Right cardiac atrium (tissue), 5 donors: Measurements from ENCODE around the gene PI4KA. TPM values are rescaled to one million over a fixed set of nuclear protein-coding genes. Genes with fewer than 3 reads are reported as not detected.
A peak's percentile ranks its signal among the peaks of the same experiment; 100 is the strongest.
"Not testable (repeated sequence)": the region's sequence is repeated elsewhere in the genome, so short reads cannot be mapped to it uniquely, and the experiment has no call there.

Experiments used
- ATAC-seq, 2 donors: fragments of 200-7000 bp; cut with Tn5 transposase; one replicate each; pipeline versions ENCODE4 v1.8.0 to v1.9.1; 2020; ENCODE audit warnings: moderate library complexity in 2 of 2, mild to moderate bottlenecking in 1 of 2
- DNase-seq, 3 donors: peaks; one replicate each; pipeline ENCODE4 v3.0.0-alpha.2; 2020
- H3K27ac ChIP-seq: one replicate; pipeline ENCODE4 v1.5.1; 2013; ENCODE audit warnings: mild to moderate bottlenecking, low read length, control low read depth, moderate library complexity
- H3K27me3 ChIP-seq: one replicate; pipeline ENCODE4 v1.6.1; 2013; ENCODE audit not compliant: control insufficient read depth, insufficient read depth
- H3K4me1 ChIP-seq: one replicate; pipeline ENCODE4 v1.6.1; 2013; ENCODE audit warnings: low read length; ENCODE audit not compliant: control insufficient read depth, insufficient read depth
- H3K4me3 ChIP-seq: one replicate; pipeline ENCODE4 v1.5.1; 2013; ENCODE audit warnings: low read length, control low read depth
- H3K9me3 ChIP-seq: one replicate; pipeline ENCODE4 v1.6.1; 2013; ENCODE audit warnings: low read length; ENCODE audit not compliant: control insufficient read depth
- WGBS: extraction: QIAGEN DNeasy Blood & Tissue Kit; methylation state at CpG from one replicate; pipeline ENCODE4 v1.1.7; 2013; 5-methylcytosine and 5-hydroxymethylcytosine counted together
- intact Hi-C, 4 donors: fragments of 100-400 bp; cut with DNase I; formaldehyde crosslinking; loops; one replicate each; pipeline versions ENCODE4 v1.11.0 to v1.14.0; 2022 to 2023
- polyA plus RNA-seq: library from polyadenylated mRNA; stranded (reverse); fragments of 200-250 nt; gene quantifications from one replicate; pipeline ENCODE4 v1.2.3, GENCODE V29; 2013
- total RNA-seq, 4 donors: library from RNA; stranded (reverse); fragmentation: NEBNext Ultra II Directional; extraction: Animal tissue kit (Norgen Biotek cat#: 25700); gene quantifications; one replicate each; pipeline ENCODE4 v1.2.1, GENCODE V29; 2021
- donor health status: healthy with polysubstance abuse.
- donor health status: DM: no; HTN: yes; CAD: no.
- donor health status: DM: no; HTN: no; CAD: no.
- donor health status: DM: no; HTN: yes; CAD: no; lungs with severe emphysema.
- donor health status: DM: yes; HTN: yes; CAD: no.

The PI4KA gene
- total and polyA plus RNA-seq, 5 donors = 31.3 to 61.9 (median 52.5) TPM

GRCh38 chr22:20779818-20780158 is 78.8 kb downstream of the PI4KA start:
- Histone ChIP-seq H3K9me3 (no peaks in the 10 kb centered on the region), H3K4me3 (no peak overlapping the region), H3K4me1 (peaks cover 3% of the 10 kb centered on the region), H3K27me3 (no peaks in the 10 kb centered on the region), H3K27ac (no peak overlapping the region)
- DNase-seq (no peak), ATAC-seq (no peak)
- 81% methylated on average over 5 of the region's 5 CpGs for WGBS
- intact Hi-C loops = no loop called here

GRCh38 chr22:20779014-20779817 is 79.4 kb downstream of the PI4KA start:
- peaks cover 3% of the 10 kb centered on the region for H3K4me1 ChIP-seq
- H3K27ac ChIP-seq = no peak overlapping the region
- intact Hi-C loops = no loop called here
- no peaks in the 10 kb centered on the region for H3K9me3 ChIP-seq
- H3K4me3 ChIP-seq = no peak overlapping the region
- 78% methylated on average over 25 of the region's 25 CpGs for WGBS
- no peaks in the 10 kb centered on the region for H3K27me3 ChIP-seq
- DNase-seq (no peak), ATAC-seq (no peak)

- DNase-seq (no peak), ATAC-seq (peak; percentile 69 to 95)
- H3K27ac ChIP-seq = peak overlapping the region; percentile 98
These were observed 81.0 kb downstream of the PI4KA start for GRCh38 chr22:20777420-20778177.

GRCh38 chr22:20776624-20777405 is 81.8 kb downstream of the PI4KA start:
- ATAC-seq (no peak), DNase-seq (no peak)
- Histone ChIP-seq H3K27ac (peak overlapping the region; percentile 98), H3K4me3 (no peak overlapping the region), H3K4me1 (peaks cover 10% of the 10 kb centered on the region), H3K9me3 (no peaks in the 10 kb centered on the region), H3K27me3 (no peaks in the 10 kb centered on the region)
- intact Hi-C loops = no loop called here
- 92% methylated on average over 17 of the region's 17 CpGs for WGBS

More at GRCh38 chr22:20777420-20778177, 81.0 kb downstream of the PI4KA start:
- H3K4me1 ChIP-seq = peaks cover 8% of the 10 kb centered on the region
- H3K9me3 ChIP-seq = no peaks in the 10 kb centered on the region
- intact Hi-C loops = no loop called here
- H3K27me3 ChIP-seq = no peaks in the 10 kb centered on the region
- 80% methylated on average over 10 of the region's 10 CpGs for WGBS
- no peak overlapping the region for H3K4me3 ChIP-seq

- H3K27me3 ChIP-seq = no peaks in the 10 kb centered on the region
- 55% methylated on average over 4 of the region's 4 CpGs for WGBS
- intact Hi-C loops = no loop called here
- H3K4me1 ChIP-seq = peaks cover 10% of the 10 kb centered on the region
- H3K4me3 ChIP-seq = no peak overlapping the region
- ATAC-seq = no peak
- no peak for DNase-seq
- H3K27ac ChIP-seq = peak overlapping the region; percentile 92
- H3K9me3 ChIP-seq = no peaks in the 10 kb centered on the region
These were observed 83.2 kb downstream of the PI4KA start for GRCh38 chr22:20775342-20775895.

GRCh38 chr22:20774882-20775281 is 83.7 kb downstream of the PI4KA start:
- H3K4me1 ChIP-seq = peaks cover 10% of the 10 kb centered on the region
- WGBS = 90% methylated on average over 4 of the region's 4 CpGs
- intact Hi-C loops = no loop called here
- H3K4me3 ChIP-seq = no peak overlapping the region
- no peak overlapping the region for H3K27ac ChIP-seq
- ATAC-seq = no peak
- DNase-seq = no peak
- no peaks in the 10 kb centered on the region for H3K27me3 ChIP-seq
- no peaks in the 10 kb centered on the region for H3K9me3 ChIP-seq

GRCh38 chr22:20773793-20774212 is 84.8 kb downstream of the PI4KA start, which contains the start of gene SERPIND1:
Gene SERPIND1, plus strand, starts transcription at chr22:20774113. Its CDS starts 5,200 bp downstream, at chr22:20779313.
- ATAC-seq = no peak
- 89% methylated on average over 4 of the region's 4 CpGs for WGBS
- Histone ChIP-seq H3K27me3 (no peaks in the 10 kb centered on the region), H3K4me1 (peaks cover 10% of the 10 kb centered on the region), H3K4me3 (no peak within 1 kb of the TSS), H3K9me3 (no peaks in the 10 kb centered on the region), H3K27ac (peak within 1 kb of the TSS; percentile 30)
- intact Hi-C loops = no loop called here
- no peak for DNase-seq

- no peaks in the 10 kb centered on the region for H3K9me3 ChIP-seq
- H3K4me1 ChIP-seq = peaks cover 7% of the 10 kb centered on the region
- WGBS = 82% methylated on average over 9 of the region's 9 CpGs
- H3K27ac ChIP-seq = peak overlapping the region; percentile 36
- intact Hi-C loops = no loop called here
- no peaks in the 10 kb centered on the region for H3K27me3 ChIP-seq
- no peak for DNase-seq
- H3K4me3 ChIP-seq = no peak overlapping the region
- ATAC-seq = peak; percentile 9 to 52
These were observed 86.5 kb downstream of the PI4KA start for GRCh38 chr22:20771918-20772625.

GRCh38 chr22:20769496-20769826 is 89.2 kb downstream of the PI4KA start:
- 86% methylated on average over 9 of the region's 9 CpGs for WGBS
- H3K4me1 ChIP-seq, H3K4me3 ChIP-seq, intact Hi-C loops, DNase-seq, ATAC-seq, H3K9me3 ChIP-seq, H3K27ac ChIP-seq, H3K27me3 ChIP-seq: not testable (repeated sequence)

- no peaks in the 10 kb centered on the region for H3K27me3 ChIP-seq
- no peak overlapping the region for H3K4me3 ChIP-seq
- H3K9me3 ChIP-seq = no peaks in the 10 kb centered on the region
- ATAC-seq (no peak), DNase-seq (no peak)
- intact Hi-C loops = no loop called here
- no peak overlapping the region for H3K27ac ChIP-seq
- WGBS = 96% methylated on average over 7 of the region's 7 CpGs
- H3K4me1 ChIP-seq = no peaks in the 10 kb centered on the region
These were observed 92.1 kb downstream of the PI4KA start for GRCh38 chr22:20766530-20766929.
